HG02970 (cell line): ENCODE data around the gene KIF9.
"Not testable (repeated sequence)": the region's sequence is repeated elsewhere in the genome, so short reads cannot be mapped to it uniquely, and the experiment has no call there.

ENCODE experiments used
- ATAC-seq: cut with Tn5 transposase; IDR thresholded peaks from one replicate; pipeline ENCODE4 v1.9.1; 2021; ENCODE audit warnings: mild to moderate bottlenecking, moderate library complexity, moderate number of reproducible peaks; ENCODE audit not compliant: unreplicated experiment, low FRiP score

The KIF9 gene

DNA sequence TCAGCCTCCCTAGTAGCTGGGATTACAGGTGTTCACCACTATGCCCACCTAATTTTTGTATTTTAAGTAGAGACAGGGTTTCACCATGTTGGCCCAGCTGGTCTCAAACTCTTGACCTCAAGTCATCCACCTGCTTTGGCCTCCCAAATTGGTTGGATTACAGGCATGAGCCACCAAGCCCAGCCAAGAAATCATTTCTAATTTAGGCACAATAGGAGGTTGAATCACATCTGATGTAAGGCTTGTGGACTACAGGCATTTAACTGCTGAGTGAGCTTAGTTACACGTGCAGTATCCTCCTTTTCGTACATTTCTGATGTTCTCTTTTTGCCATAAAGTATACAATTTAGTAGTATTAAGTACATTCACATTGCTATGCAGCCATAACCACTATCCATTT lies 87.6 kb downstream of the KIF9 start:
- ATAC-seq: no peak

DNA sequence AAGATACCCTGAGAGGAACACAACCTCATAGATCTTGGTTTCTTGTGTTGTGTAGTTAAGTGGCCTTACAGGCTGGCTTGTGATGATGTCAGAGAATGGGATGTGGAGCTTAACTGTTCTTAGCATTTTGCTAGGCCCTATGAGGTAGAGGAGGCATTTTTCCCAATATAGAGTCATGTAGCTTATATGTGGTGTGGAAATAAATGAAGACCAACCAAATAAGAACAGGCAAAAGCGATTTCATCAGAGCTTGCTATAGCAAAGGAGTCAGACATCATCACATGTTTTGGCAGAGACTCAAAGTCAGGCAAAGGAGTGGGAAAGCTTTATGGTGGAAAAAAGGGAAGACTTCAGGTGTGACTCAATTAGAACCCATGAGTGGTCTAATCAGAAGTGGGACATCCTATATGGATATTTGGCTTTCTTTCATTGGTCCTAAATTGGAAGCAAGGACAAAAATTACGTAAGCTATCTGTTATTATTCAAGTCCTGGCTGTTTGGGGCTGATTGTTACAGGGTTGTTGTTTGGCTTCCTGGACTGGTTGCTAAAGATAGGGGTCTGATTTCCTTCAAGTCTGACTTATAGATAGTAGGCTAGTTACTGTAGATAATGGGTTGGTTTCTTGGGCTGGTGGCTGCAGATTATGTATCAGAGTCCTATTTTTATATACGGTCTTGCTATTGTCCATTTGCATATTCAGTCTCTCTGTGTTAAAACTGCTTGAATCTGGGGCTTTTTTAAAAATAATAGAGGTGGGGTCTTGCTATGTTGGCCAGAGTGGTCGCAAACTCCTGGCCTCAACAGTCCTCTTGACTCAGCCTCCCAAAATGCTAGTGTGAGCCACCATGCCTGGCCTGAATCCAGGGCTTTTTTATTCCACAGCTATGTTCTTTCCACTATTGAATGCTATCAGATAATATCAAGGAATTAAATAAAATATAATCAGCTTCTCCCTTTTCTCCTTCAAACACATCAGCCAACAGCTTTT lies 88.4 kb downstream of the KIF9 start:
- ATAC-seq: no peak

DNA sequence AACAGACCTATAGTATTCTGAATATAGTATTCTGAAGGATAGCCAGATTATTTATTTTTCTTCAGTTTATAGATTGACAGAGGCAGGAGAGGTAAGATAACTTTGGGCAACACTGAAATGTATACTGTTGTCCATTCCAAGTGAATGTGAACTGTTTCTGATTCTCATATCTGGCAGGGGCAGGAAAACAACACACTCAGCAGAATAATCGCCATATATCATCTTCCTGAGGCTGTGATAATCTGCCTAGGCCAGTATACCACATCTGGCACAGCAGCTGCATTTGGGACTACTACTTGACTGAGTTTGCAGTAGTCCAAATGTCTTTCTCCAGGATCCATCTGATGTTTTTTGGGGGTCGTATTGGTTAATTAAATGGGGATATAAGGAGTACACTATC lies 96.3 kb downstream of the KIF9 start:
- no peak for ATAC-seq

DNA sequence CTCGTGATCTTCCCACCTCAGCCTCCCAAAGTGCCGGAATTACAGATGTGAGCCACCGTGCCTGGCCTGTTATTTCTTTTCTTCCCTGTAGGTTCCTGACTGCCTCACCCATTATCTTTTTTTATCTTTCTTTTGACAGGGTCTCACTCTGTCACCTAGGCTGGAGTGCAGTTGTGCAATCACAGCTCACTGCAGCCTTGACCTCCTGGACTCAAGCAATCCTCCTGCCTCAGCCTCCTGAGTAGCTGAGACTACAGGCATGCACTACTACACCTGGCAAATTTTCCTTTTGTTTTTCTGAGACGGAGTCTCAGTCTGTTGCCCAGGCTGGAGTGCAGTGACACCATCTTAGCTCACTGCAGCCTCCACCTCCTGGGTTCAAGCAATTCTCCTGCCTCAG lies 100.9 kb downstream of the KIF9 start:
- not testable (repeated sequence) for ATAC-seq

DNA sequence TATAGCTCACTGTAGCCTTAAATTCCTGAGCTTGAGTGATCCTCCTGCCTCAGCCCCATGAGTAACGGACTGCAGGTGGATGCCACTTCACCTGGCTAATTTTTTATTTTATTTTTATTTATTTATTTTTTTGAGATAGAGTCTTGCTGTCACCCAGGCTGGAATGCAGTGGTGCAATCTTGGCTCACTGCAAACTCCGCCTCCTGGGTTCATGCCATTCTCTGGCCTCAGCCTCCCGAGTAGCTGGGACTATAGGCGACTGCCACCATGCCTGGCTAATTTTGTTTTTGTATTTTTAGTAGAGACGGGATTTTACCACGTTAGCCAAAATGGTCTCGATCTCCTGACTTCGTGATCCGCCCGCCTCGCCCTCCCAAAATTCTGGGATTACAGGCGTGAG lies 102.6 kb downstream of the KIF9 start:
- ATAC-seq: not testable (repeated sequence)
